Measurements from ENCODE around the gene WNT1. TPM values are rescaled to one million over a fixed set of nuclear protein-coding genes. Genes with fewer than 3 reads are reported as not detected.

The WNT1 gene
- total RNA-seq, 1 experiment from 2014 or later: not detected

DNA sequence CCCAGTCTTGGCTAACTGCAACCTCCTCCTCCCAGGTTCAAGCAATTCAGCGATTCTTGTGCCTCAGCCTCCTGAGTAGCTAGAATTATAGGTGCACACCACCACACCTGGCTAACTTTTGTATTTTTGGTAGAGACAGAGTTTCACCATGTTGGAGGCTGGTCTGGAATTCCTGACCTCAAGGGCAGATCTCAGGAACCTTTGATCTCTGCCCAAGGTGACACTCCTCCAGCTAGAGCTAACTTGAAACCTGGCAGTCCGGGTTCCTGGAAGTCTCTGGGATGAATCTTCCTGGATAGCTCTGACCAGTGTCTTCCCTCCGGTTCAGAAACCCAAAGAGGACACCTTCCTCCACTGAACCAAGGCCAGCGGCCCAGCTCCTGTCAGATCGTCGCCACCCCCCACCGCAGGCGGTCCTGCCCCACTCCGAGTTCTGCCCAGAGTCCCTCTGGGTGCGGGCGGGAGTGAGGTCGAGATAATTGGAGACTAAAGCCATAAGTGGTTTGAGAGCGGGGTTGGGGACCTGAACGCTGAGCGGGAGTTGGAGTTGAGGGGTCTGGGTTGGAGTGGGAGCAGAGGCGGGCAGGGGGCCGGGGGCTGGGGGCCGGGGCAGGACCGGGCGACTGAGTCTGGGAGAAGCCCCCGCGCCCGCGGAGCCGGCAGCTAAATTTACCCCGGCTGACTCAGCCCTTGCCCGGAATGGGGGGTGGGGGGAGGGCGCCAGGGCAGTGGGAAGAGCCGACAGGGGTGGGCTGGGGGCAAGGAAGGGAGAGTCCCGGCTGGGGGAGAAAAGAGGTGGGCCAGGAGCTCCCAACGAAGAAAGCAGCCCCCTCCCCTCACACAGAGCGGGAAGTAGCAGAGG lies 16.3 kb downstream of the WNT1 start:
- ChIA-PET POLR2A (ENCODE audit: low non-redundant PET) (no interaction called here), CTCF (interaction anchor here (0.7 kb wide), 1 partner anchor 31 kb away, joined by 3 read pairs; no protein-coding TSS in a partner anchor)
- Histone ChIP-seq H3K9me3 (ENCODE audit: low read depth, low read length, poor library complexity, severe bottlenecking) (no peaks in the 10 kb centered on the region), H3K4me1 (ENCODE audit: insufficient read depth, low read length, poor library complexity, severe bottlenecking) (peaks cover 22% of the 10 kb centered on the region), H3K27me3 (replicated peaks; ENCODE audit: insufficient read depth, low read depth, low read length, poor library complexity) (peaks cover 5% of the 10 kb centered on the region), H3K36me3 (ENCODE audit: insufficient read depth, low read length, poor library complexity, severe bottlenecking) (no peaks in the 10 kb centered on the region), H3K27ac (ENCODE audit: low read depth, low read length, poor library complexity, severe bottlenecking) (no peak overlapping the region), H3K4me3 (ENCODE audit: low read depth, low read length, poor library complexity, severe bottlenecking) (no peak overlapping the region)
- intact Hi-C loops (cut with micrococcal nuclease; ENCODE audit: unreplicated experiment): no loop called here
- no TSS peak for BruUV-seq (replicated peaks)
- DNase-seq (ENCODE audit: low spot score): no peak
- TF ChIP-seq, protein P1, sequence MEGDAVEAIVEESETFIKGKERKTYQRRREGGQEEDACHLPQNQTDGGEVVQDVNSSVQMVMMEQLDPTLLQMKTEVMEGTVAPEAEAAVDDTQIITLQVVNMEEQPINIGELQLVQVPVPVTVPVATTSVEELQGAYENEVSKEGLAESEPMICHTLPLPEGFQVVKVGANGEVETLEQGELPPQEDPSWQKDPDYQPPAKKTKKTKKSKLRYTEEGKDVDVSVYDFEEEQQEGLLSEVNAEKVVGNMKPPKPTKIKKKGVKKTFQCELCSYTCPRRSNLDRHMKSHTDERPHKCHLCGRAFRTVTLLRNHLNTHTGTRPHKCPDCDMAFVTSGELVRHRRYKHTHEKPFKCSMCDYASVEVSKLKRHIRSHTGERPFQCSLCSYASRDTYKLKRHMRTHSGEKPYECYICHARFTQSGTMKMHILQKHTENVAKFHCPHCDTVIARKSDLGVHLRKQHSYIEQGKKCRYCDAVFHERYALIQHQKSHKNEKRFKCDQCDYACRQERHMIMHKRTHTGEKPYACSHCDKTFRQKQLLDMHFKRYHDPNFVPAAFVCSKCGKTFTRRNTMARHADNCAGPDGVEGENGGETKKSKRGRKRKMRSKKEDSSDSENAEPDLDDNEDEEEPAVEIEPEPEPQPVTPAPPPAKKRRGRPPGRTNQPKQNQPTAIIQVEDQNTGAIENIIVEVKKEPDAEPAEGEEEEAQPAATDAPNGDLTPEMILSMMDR (conservative IDR thresholded peaks at IDR 0.05; ENCODE audit: low read depth, low read length): no peak
- no peak for TF ChIP-seq EZH2 (IDR thresholded peaks at IDR 0.05; ENCODE audit: borderline replicate concordance, low read depth, low read length, poor library complexity, severe bottlenecking)

DNA sequence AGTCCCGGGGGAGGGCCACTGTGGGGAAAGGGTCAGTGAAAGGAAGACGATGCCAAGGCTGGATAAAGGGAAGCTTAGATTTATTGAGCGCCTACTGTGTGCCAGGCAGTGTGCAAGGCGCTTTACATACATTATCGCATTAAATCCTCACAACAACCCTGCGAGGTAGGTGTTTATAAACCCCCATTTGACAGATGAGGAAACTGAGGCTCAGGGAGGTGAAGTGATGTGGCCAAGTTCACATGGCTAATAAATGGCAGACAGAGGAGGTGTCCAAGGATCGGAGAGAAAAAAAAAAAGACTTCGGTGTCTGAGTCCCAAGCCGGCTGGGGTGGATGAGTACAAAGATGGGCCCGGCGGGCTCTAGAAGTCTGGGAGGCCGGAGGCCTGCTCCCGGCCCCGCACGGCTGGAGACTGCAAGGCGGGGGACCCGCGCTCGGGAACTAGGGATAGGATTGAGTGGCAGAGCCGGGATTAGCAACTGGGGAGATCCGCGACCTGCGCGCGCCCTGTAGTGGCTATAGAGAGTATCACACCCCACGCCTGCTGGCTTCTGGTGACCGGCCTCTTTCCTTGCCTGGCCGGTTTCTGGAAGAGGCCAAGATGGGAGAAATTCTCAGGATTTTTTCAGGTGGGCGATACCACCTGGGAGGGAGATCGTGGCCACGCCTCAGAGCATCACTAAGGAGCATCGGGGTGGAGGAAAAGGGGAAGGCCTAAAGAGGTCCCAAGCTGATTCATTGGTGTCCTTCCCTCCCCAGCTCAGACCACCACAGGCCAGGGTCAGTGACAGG lies 17.2 kb downstream of the WNT1 start:
- Histone ChIP-seq H3K4me1 (ENCODE audit: insufficient read depth, low read length, poor library complexity, severe bottlenecking) (peaks cover 28% of the 10 kb centered on the region), H3K27me3 (replicated peaks; ENCODE audit: insufficient read depth, low read depth, low read length, poor library complexity) (peaks cover 5% of the 10 kb centered on the region), H3K36me3 (ENCODE audit: insufficient read depth, low read length, poor library complexity, severe bottlenecking) (no peaks in the 10 kb centered on the region), H3K4me3 (ENCODE audit: low read depth, low read length, poor library complexity, severe bottlenecking) (peak overlapping the region; percentile 30), H3K9me3 (ENCODE audit: low read depth, low read length, poor library complexity, severe bottlenecking) (no peaks in the 10 kb centered on the region), H3K27ac (ENCODE audit: low read depth, low read length, poor library complexity, severe bottlenecking) (no peak overlapping the region)
- no TSS peak for BruUV-seq (replicated peaks)
- intact Hi-C loops (cut with micrococcal nuclease; ENCODE audit: unreplicated experiment): no loop called here
- POLR2A ChIA-PET (ENCODE audit: low non-redundant PET): no interaction called here
- TF ChIP-seq EZH2 (IDR thresholded peaks at IDR 0.05; ENCODE audit: borderline replicate concordance, low read depth, low read length, poor library complexity, severe bottlenecking): no peak
- TF ChIP-seq, protein P1 (conservative IDR thresholded peaks at IDR 0.05; ENCODE audit: low read depth, low read length): peak; percentile 75
- CTCF ChIA-PET: interaction anchor here (0.7 to 1.9 kb wide), 3 partner anchors 7 to 143 kb away, joined by 3 to 17 read pairs (median 3); partner anchors contain the start of gene DDX23
- DNase-seq (ENCODE audit: low spot score): peak; percentile 88

DNA sequence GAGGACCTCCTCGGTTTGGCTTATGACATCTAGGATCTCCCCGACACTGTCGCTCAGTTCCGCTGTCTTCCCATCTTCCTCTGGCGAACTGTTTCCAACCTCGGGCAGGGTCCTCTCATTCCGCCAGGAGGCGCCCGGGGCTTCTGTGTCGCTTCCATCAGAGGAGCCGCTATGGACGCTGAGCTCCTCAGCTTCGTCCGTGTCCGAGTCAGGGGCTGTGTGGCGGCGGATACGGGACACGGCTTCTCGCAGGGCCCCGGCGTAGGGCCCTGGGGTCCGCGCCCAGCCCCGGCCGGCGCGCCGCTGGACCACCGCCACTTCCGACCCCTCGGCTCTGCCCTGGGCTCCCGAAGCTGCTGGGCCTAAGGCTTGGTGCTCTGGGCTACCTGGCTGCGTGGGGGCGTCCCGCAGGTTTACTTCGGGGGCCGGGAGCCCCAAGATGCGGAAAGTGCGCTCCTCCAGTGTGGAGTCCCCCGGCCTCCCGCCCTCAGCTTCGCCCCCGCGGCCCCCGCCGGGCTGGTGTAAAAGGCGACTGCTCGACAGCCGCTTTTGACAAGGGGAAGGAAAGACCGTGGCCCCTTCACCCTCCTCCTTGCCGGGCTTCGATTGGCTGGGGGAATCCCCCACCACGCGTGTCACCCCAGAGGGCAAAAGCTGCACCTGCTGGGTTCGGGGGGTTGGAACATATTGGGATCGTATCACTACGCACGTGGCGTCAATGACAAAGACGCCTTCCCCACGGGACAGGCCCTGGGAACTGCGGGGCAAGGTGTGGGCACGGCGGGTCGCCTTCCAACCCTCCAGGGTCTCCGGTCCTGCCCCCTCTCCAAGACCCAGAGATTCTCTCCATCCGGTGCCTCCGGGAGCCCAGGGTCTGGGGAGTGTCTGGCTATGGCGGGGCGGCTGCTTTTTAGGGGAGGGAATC lies 18.9 kb downstream of the WNT1 start:
- POLR2A ChIA-PET (ENCODE audit: low non-redundant PET): no interaction called here
- H3K4me3 ChIP-seq (ENCODE audit: low read depth, low read length, poor library complexity, severe bottlenecking): peak overlapping the region; percentile 42
- H3K27ac ChIP-seq (ENCODE audit: low read depth, low read length, poor library complexity, severe bottlenecking): no peak overlapping the region
- H3K36me3 ChIP-seq (ENCODE audit: insufficient read depth, low read length, poor library complexity, severe bottlenecking): no peaks in the 10 kb centered on the region
- intact Hi-C loops (cut with micrococcal nuclease; ENCODE audit: unreplicated experiment): no loop called here
- peaks cover 28% of the 10 kb centered on the region for H3K4me1 ChIP-seq (ENCODE audit: insufficient read depth, low read length, poor library complexity, severe bottlenecking)
- CTCF ChIA-PET: interaction anchor here (0.5 to 1.9 kb wide), 16 partner anchors 8 to 695 kb away, joined by 3 to 17 read pairs (median 4); no protein-coding TSS in a partner anchor
- no TSS peak for BruUV-seq (replicated peaks)
- TF ChIP-seq EZH2 (IDR thresholded peaks at IDR 0.05; ENCODE audit: borderline replicate concordance, low read depth, low read length, poor library complexity, severe bottlenecking): no peak
- TF ChIP-seq, protein P1 (conservative IDR thresholded peaks at IDR 0.05; ENCODE audit: low read depth, low read length): peak; percentile 85
- no peaks in the 10 kb centered on the region for H3K9me3 ChIP-seq (ENCODE audit: low read depth, low read length, poor library complexity, severe bottlenecking)
- peaks cover 5% of the 10 kb centered on the region for H3K27me3 ChIP-seq (replicated peaks; ENCODE audit: insufficient read depth, low read depth, low read length, poor library complexity)
- peak; percentile 87 for DNase-seq (ENCODE audit: low spot score)

Data from A673 (cell line).